ENCODE results near the gene STAT4.
A peak's percentile ranks its signal among the peaks of the same experiment; 100 is the strongest.

The STAT4 gene

GRCh38 chr2:191049728-191050639 lies 100.8 kb downstream of the STAT4 start:
- no peak for DNase-seq (ENCODE audit: low read depth in 1 of 2, low spot score in 1 of 2)

GRCh38 chr2:191048073-191048472 lies 102.7 kb downstream of the STAT4 start:
- no peak for DNase-seq (ENCODE audit: low read depth in 1 of 2, low spot score in 1 of 2)

GRCh38 chr2:191045141-191045540 lies 105.7 kb downstream of the STAT4 start:
- DNase-seq (ENCODE audit: low read depth in 1 of 2, low spot score in 1 of 2), result no peak

GRCh38 chr2:191043438-191043837 lies 107.4 kb downstream of the STAT4 start:
- no peak for DNase-seq (ENCODE audit: low read depth in 1 of 2, low spot score in 1 of 2)

GRCh38 chr2:191041418-191042161 lies 109.2 kb downstream of the STAT4 start:
- DNase-seq (ENCODE audit: low read depth in 1 of 2, low spot score in 1 of 2), result no peak

- DNase-seq (ENCODE audit: low read depth in 1 of 2, low spot score in 1 of 2), result no peak
Observed at GRCh38 chr2:191039616-191040015, 111.2 kb downstream of the STAT4 start.

- DNase-seq (ENCODE audit: low read depth in 1 of 2, low spot score in 1 of 2), result no peak
Observed at GRCh38 chr2:191038741-191039140, 112.1 kb downstream of the STAT4 start.

- no peak for DNase-seq (ENCODE audit: low read depth in 1 of 2, low spot score in 1 of 2)
Observed at GRCh38 chr2:191038241-191038725, 112.5 kb downstream of the STAT4 start.

- DNase-seq (ENCODE audit: low read depth in 1 of 2, low spot score in 1 of 2), result no peak
Observed at GRCh38 chr2:191037351-191037750, 113.4 kb downstream of the STAT4 start.

- no peak for DNase-seq (ENCODE audit: low read depth in 1 of 2, low spot score in 1 of 2)
Observed at GRCh38 chr2:191036363-191036762, 114.4 kb downstream of the STAT4 start.

- no peak for DNase-seq (ENCODE audit: low read depth in 1 of 2, low spot score in 1 of 2)
Observed at GRCh38 chr2:191032588-191033429, 118.0 kb downstream of the STAT4 start.

GRCh38 chr2:191031256-191031655 lies 119.5 kb downstream of the STAT4 start:
- no peak for DNase-seq (ENCODE audit: low read depth in 1 of 2, low spot score in 1 of 2)

GRCh38 chr2:191030521-191031154 lies 120.2 kb downstream of the STAT4 start:
- DNase-seq (ENCODE audit: low read depth in 1 of 2, low spot score in 1 of 2), result no peak

GRCh38 chr2:191029280-191029950 lies 121.4 kb downstream of the STAT4 start:
- no peak for DNase-seq (ENCODE audit: low read depth in 1 of 2, low spot score in 1 of 2)

- DNase-seq (ENCODE audit: low read depth in 1 of 2, low spot score in 1 of 2), result no peak
Observed at GRCh38 chr2:191026377-191026776, 124.4 kb downstream of the STAT4 start.

- no peak for DNase-seq (ENCODE audit: low read depth in 1 of 2, low spot score in 1 of 2)
Observed at GRCh38 chr2:191025135-191025534, 125.7 kb downstream of the STAT4 start.

- no peak for DNase-seq (ENCODE audit: low read depth in 1 of 2, low spot score in 1 of 2)
Observed at GRCh38 chr2:191023235-191023679, 127.5 kb downstream of the STAT4 start.

GRCh38 chr2:191020742-191021381 lies 129.9 kb downstream of the STAT4 start:
- no peak for DNase-seq (ENCODE audit: low read depth in 1 of 2, low spot score in 1 of 2)

- peak; percentile 90 to 94 for DNase-seq (ENCODE audit: low read depth in 1 of 2, low spot score in 1 of 2)
Observed at GRCh38 chr2:191020221-191020741, 130.5 kb downstream of the STAT4 start.
